Measurements from ENCODE around the gene C4orf50. TPM values are rescaled to one million over a fixed set of nuclear protein-coding genes. Genes with fewer than 3 reads are reported as not detected.
"Not testable (repeated sequence)": the region's sequence is repeated elsewhere in the genome, so short reads cannot be mapped to it uniquely, and the experiment has no call there.

C4orf50 gene
- polyA plus RNA-seq, 4 donors, result 0.01 to 0.02 TPM; not detected in 2

DNA sequence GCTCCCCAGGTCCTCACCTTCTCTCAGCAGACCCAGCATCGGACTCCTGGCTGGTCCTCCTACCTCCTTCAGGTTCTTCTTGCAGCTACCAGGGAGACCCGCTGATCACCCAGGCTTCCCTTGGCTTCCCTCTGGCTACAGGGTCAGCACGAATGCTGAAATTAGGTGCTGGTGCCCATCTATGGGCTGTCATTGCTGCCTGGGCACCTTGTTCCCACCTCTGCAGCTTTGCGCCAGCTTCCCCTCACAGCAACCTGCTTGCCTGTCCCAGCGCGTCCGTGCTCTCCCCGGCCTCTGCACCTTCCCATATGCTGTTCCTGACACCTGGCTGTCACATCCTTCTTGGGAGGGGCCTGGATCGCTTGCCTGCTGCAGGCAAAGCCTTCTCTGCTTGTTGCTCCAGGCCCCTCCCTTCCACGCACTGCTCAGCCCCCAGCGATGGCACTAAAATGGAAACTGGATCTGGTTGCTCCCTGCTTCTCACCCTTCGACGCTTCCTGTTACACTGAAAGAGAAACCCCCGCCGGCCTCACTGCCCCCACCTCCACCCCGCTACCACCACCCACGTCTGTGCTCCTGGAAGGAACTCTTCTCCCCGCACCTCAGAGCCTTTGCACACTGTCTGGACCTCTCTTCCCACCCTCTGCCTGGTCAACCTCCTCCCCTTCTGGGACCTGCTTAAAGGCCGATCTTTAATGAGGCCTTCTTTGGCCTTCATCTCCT is 22.2 kb downstream of the C4orf50 start:
- DNase-seq (ENCODE audit: low read depth in 4 of 4, low spot score in 2 of 4), result no peak

DNA sequence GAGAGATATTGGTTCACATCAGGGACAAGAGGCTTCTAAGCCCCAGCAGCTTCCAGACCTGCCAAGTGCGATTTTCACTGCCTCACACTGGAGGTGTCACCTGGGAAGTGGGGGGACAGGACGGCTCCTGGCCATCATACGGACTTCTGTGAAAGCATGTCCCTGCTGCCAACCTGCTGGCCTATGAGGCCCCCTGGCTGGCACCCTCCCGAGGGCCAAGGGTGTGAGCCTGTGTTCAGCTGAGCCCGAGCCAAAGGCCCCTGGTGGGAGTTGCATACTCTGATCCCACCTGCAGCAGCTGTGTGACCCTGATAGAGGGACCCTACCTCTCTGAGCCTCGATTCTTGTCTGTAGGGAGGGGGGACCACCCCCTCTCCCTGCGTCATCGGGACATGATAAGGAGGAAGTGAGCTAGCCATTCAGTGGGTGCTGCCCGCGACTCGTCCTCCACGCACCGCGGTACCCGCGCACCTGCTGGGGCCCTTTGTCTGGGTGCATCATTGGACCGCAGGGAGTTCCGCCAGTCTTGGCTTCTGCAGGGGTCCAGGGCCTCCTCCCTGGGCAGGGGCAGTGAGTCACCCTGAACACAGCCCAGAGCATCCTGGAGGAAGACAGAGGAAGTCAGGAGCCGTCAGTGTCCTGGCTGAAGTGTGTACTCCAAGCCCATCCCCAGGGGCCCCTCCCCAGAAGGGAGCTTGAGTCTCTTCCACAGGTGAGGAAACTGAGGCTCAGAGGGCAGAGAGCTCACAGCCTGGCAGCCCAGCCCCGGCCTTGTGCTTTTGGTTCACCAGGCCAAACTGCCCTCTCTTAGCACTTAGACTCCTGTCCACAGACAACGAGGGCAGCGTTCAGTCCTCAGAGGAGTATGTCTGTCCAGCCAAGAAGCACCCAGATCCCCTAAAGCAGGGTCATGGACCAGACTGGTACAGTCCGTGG is 24.1 kb downstream of the C4orf50 start:
- DNase-seq (ENCODE audit: low read depth in 4 of 4, low spot score in 2 of 4), result no peak

DNA sequence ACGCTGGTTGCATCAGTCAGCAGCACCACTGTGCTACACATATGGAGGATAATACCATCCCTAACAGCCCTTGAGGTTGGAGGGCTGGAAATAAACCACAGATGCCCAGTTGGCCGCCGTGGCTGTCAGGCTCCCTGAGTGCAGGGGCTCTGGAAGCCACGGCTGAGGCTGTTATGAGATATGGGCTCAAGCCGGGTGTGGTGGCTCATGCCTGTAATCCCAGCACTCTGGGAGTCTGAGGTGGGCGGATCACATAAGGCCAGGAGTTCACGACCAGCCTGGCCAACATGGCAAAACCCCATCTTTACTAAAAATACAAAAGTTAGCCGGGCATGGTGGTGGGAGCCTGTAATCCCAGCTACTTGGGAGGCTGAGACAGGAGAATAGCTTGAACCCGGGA is 24.9 kb downstream of the C4orf50 start:
- DNase-seq (ENCODE audit: low read depth in 4 of 4, low spot score in 2 of 4), result not testable (repeated sequence)

DNA sequence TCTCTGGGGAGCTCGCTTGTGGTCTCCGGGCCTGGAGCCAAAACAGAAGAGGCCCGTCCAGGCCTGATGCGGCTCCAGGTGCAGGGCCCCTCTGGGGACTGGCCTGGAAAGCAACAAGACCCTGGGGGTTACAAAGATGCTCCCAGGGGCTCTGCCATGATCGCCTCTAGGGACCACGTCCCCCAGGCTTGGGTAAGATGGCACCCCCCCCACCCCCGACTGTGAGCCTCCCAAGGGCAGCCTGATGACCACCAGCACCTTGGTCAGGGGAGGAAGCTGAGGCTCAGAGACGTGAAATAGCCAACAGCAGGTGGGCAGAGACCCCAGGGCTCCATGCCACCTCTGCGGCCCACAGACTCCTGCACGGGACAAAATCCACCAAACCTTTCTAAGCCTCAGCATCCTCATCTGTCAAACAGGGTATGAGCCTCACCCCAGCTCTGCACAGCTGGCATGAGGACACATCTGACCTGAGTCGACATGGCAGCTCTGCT is 25.4 kb downstream of the C4orf50 start:
- DNase-seq (ENCODE audit: low read depth in 4 of 4, low spot score in 2 of 4), result no peak

DNA sequence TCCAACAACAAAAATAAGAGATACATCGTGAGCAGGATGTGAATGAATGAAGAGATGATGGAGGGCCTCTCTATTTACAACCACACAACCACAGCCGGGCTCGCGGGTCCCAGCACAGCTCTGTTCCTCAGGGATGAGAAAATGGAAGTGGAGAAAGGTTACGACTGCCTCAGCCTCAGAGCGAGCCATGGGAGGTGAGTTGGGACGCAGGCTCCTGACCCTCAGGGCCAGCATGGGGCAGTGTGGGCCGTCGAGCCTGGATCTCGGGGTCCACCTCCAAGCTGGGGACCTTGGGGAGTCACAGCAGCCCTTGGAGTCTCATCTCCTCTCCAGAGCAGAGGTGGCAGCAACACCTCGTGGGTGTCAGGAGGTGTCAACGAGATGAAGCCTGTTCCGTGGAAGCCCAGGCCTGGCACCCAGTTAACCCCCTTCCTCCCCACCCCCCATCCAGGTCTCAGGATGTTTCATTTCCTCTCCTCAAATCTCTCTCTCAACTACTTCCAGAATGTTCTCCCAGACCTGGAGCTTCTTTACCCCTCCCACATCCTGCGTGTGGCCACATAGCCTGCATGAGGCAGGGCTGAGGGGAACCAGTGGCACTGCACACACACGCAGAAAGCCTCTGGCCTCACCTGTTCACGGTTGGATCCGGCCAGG is 25.9 kb downstream of the C4orf50 start:
- no peak for DNase-seq (ENCODE audit: low read depth in 4 of 4, low spot score in 2 of 4)

DNA sequence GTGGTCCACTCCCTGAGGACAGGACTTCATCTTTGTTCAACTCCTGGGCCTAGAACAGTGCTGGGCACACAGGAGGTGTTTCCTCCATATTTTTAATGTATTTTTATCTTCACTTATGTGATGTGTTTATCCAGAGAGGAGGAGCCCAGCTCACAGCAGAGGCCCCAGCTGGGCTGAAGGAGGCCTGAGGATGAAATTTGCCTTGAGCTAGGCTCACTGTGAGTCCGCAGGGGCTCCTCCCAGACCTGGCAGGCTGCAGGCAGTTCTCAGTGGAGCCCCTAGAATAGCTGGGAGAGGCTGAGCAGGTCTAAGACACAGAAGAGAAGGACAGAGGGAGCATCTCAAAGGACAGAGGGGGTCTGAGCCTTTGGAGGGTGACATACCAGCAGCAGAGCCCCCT is 26.8 kb downstream of the C4orf50 start:
- DNase-seq (ENCODE audit: low read depth in 4 of 4, low spot score in 2 of 4), result no peak

DNA sequence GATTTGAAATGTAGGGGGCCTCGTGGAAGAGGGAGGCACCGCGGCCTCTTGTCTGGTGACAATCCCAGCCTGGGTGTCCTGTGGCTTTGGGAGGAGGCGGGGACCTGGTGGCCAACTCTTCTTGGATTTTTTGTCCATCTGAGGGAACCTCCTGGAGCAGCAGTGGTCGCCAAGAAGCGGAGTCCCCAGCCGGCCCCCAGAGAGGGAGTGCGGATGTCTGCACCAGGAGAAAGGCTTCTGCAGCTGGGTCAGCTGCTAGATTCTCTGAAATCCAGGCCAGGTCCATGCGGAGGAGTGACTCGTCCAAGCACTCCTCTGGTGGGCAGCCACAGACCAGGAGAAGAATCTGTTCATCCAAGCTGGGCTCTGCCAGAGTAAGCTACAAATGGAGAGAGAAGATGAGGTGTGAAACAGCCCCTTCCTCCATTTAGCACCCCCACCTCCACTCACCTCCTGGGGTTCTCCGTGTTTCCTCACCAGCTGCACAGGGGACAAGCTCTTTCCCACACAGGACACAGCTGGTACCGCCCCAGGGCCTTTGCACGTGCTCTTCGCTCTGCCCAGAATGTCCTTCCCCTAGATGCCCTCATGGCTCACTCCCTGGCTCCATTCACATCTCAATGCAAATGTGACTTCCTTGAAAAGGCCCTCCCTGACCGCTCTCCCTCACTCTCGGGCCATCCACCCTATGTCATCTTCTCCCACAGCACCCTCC is 27.6 kb downstream of the C4orf50 start:
- no peak for DNase-seq (ENCODE audit: low read depth in 4 of 4, low spot score in 2 of 4)

DNA sequence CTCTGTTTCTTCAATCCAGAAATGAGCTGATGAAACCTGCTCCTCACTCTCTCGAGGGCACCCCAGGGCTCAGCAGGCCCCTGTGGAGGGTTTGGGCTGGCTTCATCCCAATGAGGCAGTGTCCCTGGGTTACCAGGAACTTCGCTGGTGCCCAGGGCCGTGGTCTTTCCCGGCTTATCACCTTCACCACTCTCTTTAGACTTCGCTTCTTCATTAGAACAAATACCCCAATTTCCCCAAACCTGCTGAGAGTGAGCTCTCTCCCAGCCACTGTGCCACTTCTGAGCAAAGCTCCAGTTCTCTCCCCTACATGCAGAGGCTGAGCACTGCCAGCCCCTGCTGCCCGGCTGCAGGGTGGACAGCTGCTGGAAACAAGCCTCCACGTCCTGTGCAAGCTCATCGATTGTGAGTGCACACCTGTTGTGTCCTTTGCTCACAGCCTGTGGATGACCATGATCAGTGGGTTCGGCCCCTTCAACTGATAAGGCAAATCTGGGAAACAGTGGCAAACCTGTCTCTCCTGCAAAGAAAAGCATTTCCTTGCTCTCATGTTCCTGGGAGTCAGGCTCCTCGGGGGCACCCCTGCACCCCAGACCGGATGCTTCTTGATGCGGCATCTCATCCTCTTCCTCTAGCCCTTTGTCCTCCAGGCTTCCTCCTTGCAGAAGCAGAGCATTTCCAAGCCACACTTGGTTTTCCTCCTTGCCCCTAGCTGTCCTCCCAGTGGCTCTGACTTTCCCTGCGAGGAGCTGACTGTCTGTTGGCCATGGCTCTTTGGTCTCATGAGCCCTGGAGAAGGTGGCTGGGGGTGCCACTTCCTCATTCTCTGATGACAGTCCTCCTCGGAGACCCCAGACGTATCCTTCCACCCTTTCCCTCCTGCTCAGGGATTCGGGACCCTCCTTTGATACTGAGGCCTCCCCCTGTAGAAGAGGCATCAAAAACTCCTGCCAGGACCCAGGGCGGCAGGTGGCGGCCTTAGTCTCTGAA is 28.7 kb downstream of the C4orf50 start:
- DNase-seq (ENCODE audit: low read depth in 4 of 4, low spot score in 2 of 4), result no peak

DNA sequence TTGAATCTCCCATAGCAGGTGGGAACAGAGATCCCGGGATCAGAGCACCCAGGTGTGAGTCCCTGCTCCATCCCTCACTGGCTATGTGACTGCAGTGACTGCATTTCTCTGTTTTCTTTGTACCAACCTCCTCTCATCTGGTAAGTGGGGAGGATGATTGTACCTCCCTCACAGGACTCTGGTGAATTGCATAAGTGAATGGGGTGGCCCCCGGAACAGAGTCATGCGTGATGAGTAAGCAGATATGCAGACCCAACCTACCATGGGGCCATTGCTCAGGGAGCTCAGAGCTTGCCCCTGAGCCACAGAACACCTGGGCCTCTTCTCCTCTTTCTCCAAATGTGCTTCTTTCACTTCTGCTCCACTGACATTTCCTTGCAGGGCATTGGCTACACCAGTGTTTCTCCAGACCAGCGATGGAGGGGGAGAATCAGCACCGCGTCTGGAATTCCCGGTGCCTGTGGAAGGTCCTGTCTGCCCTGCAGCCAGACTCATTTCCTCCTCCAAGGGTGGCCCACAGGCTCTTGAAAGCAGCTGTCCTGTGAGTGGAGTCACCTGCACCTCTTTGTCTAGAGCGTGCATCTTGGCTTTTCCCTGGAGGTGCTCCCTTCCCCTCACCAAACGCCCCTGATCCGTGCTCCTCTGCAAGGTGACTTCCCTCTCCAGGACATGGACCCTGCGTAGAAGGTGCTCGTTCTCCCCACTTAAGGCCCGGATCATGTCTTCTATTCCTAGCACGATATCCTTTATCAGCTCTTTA is 30.0 kb downstream of the C4orf50 start:
- no peak for DNase-seq (ENCODE audit: low read depth in 4 of 4, low spot score in 2 of 4)

DNA sequence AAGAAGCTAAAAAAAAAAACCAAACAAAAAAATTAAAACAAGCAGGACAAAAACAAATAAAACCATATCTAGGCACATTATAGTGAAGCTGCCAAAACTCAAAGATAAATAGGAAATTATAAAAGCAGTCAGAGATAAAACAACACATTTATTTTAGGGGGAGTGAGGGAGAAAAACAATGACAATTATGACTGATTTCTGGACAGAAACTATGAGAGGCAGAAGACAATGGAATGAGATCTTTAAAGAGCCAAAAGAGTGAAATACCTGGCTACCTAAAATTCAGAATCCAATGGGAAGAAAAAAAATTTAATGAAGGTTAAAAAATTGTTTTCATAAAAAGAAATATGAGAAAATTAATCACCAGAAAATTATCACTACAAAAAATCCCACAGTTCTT is 33.4 kb downstream of the C4orf50 start:
- no peak for DNase-seq (ENCODE audit: low read depth in 4 of 4, low spot score in 2 of 4)

DNA sequence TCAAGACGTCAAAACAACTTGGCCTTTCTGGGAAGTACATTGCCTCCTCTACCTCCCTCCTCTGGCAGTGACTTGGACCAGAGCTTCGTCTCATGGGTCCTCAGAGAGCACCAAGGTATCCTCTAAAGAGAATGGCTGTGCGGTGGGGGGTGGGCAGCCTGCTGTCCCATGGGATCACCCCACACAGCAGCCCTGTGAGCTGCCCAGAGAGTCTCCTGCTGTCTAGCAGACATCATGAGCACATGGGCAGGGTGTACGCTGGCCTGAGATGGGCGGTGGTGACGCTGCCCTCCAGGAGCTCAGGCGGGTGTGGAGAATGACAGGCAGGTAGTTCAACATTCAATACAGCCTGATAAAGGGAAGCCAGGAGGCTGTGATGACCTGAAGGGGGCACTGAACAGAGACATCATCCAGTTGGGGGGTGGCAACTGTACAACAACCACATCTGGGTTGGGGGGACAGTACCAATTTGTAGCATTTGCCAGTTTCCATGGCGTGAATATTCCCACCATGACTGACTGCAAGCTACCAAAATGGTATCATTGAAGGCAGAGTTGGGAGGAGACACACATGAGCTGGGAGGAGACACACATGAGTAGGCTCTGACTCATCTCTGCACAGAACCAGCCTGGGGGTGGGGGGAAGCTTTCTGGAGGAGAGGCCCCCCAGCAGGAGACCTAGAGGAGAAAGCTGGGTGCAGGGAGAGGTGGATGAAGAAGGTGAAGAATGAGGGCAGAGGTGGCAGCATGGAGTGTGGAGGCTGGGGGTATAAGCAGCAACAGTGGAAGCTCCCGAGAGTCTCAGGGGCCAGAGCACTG is 35.9 kb downstream of the C4orf50 start:
- DNase-seq (ENCODE audit: low read depth in 4 of 4, low spot score in 2 of 4), result no peak

DNA sequence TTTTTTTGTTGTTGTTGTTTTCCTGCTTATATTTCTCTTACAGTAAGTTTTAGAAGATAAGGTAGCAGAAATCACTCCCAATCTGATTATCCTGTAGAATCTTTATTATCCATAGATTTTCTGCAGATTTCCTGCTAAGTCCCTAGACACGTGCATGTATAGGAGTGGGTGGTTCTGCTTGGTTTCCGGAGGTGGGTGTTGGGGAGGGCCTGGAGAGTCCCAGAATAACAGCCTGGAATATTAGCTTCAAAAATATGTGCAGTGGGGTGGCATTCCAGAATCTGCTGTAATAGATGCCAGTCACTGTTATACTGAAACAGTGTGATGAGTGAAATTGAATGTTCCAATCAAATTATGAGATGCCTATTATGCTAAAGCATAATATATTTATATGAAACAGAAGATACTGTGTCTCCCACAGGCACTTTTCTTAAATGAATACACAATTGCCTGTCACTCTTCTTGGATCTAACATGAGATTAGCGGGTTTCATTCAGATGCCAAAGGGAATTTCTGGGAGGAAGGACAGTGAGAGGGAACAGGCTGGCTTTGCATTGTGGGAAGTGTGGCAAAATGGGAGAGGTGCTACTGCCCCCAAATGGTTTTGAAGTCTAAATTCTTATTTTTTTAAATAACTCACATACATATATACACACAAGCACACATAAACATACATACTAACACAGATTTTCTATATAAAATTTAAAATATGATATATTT is 37.6 kb downstream of the C4orf50 start:
- no peak for DNase-seq (ENCODE audit: low read depth in 4 of 4, low spot score in 2 of 4)

DNA sequence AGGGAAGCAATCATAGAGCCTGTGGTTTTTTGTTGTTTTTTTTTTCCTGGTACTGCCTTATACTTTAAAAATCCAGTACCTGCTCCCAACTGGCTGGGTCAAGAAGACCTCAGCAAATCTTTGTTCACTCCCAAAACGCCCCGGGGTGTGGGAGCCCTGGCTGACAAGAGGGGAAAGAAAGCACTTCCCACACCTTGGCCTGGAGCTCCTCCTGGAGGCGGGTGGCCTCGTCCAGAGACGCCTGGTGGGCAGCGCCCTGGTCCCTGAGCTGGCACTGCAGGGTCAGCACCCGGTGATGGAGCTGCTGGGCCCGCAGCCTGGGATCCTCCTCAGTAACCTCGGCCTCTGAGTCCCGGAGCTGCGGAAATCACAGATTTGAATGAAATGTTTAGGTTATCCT is 38.2 kb downstream of the C4orf50 start:
- DNase-seq (ENCODE audit: low read depth in 4 of 4, low spot score in 2 of 4), result no peak

DNA sequence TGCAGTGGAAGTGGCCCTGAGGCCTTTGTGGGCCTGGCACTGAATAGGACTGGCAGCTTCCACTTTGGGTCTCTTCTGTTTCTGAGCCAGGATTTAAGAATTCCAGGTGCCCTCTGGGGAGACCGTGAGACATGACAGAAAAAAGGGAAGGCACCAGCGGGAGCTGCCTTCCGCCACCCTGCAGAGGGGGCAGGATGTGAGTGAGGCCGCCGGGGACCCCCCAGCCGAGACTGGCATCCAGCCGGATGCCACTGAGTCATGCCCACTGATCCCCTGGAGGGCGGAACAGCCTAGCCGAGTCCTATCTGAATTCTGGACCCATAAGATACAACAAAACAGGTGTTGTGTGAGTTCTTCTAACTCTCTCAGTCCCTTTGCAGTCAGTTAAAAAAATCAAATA is 41.3 kb downstream of the C4orf50 start:
- DNase-seq (ENCODE audit: low read depth in 4 of 4, low spot score in 2 of 4), result no peak

DNA sequence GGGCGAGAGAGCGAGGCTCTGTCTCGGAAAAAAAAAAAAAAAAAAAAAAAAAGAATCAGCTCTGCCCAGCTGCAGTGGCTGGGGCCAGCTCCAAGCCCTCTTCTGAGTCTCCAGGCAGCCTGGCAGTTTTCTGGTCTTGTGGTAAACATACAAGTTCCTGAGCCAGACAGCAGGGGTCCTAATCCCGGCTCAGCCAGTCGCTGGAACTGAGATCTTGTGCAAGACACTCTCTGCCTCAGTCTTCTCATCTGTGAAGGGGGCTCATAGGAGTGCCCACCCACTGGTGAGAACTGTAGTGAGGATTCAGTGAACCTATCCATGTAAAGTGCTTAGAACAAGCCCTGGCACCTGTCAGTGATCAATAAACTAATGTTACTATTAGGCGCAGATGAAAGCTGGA is 41.8 kb downstream of the C4orf50 start:
- DNase-seq (ENCODE audit: low read depth in 4 of 4, low spot score in 2 of 4), result no peak

DNA sequence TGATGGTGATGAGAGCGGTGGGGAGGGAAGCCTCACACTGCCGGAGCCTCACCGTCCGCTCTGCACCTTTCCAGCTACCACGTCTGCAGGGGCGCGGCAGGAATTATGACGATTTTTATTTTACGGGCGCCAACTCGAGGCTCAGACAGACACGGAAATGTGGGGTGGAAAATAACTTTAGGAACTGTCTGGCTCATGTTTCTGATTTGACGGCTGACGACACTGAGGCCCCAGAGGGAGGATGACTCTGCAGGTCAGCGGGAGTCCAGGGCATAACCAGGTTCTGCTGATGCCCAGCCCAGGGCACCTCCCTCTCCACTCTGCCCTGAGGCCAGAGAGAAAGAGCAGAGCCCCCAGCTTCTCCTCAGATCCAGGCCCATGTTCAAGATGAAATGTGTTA is 43.9 kb downstream of the C4orf50 start:
- DNase-seq (ENCODE audit: low read depth in 4 of 4, low spot score in 2 of 4), result no peak

All from left renal cortex interstitium (tissue), 4 donors.